Panc1 (cell line): ENCODE measurements around the gene SPRED2.

ENCODE experiments used
- CTCF ChIP-seq: fragments of 450-650 bp; IDR thresholded peaks from 2 replicates; pipeline ENCODE4 v1.5.1; 2017; ENCODE audit warnings: mild to moderate bottlenecking
- REST ChIP-seq, 2 experiments: IDR thresholded peaks; 2 replicates each; pipeline ENCODE4 v1.6.1; 2011 to 2012; ENCODE audit warnings: low read depth in 2 of 2, control low read depth in 1 of 2, low read length in 1 of 2, mild to moderate bottlenecking in 1 of 2, moderate library complexity in 1 of 2; ENCODE audit not compliant: insufficient read depth in 1 of 2
- SIN3A ChIP-seq: IDR thresholded peaks from 2 replicates; pipeline ENCODE4 v1.6.1; 2012; ENCODE audit warnings: low read depth, mild to moderate bottlenecking, low read length, moderate library complexity, borderline replicate concordance; ENCODE audit not compliant: insufficient read depth
- TCF7L2 ChIP-seq: IDR thresholded peaks from 2 replicates; pipeline ENCODE4 v1.6.1; 2011; ENCODE audit warnings: mild to moderate bottlenecking, low read depth, low read length, inconsistent platforms

GRCh38 chr2:65443509-65444186, 11.2 kb upstream of the SPRED2 start:
- TF ChIP-seq CTCF (no peak), REST (IDR thresholded peaks at IDR 0.05; ENCODE audit: insufficient read depth in 1 of 2, low read depth in 2 of 2, low read length in 1 of 2) (no peak), SIN3A (no peak), TCF7L2 (no peak)
